Activated CD4-positive, alpha-beta T cell treated with anti-CD3 and anti-CD28 coated beads, Interleukin-2, Interleukin-6, amounts not matched to agents 100 ng/mL and 50 ng/mL, durations not matched to agents 16 hours and 8 hours (primary cell): ENCODE results near the gene GNS.
A peak's percentile ranks its signal among the peaks of the same experiment; 100 is the strongest.

Source experiments
- DNase-seq: peaks from one replicate; pipeline ENCODE4 v3.0.0-alpha.2; 2020

Gene GNS

GRCh38 chr12:64733857-64734256, 25.3 kb downstream of the GNS start:
- no peak for DNase-seq

- no peak for DNase-seq
These were observed 27.5 kb downstream of the GNS start for GRCh38 chr12:64731683-64732082.

- DNase-seq: no peak
These were observed 28.6 kb downstream of the GNS start for GRCh38 chr12:64730588-64730969.

- DNase-seq: no peak
These were observed 29.2 kb downstream of the GNS start for GRCh38 chr12:64729909-64730587.

- DNase-seq: no peak
These were observed 34.9 kb downstream of the GNS start for GRCh38 chr12:64724201-64724745.

GRCh38 chr12:64723630-64724029, 35.6 kb downstream of the GNS start:
- no peak for DNase-seq

- no peak for DNase-seq
These were observed 36.4 kb downstream of the GNS start for GRCh38 chr12:64722835-64723234.

- no peak for DNase-seq
These were observed 38.3 kb downstream of the GNS start for GRCh38 chr12:64720884-64721283.

GRCh38 chr12:64718649-64719048, 40.6 kb downstream of the GNS start:
- no peak for DNase-seq

- DNase-seq: no peak
These were observed 42.3 kb downstream of the GNS start for GRCh38 chr12:64716839-64717455.

GRCh38 chr12:64716371-64716770, 42.8 kb downstream of the GNS start:
- DNase-seq: no peak

GRCh38 chr12:64714551-64714968, 44.6 kb downstream of the GNS start:
- DNase-seq: peak; percentile 44

- DNase-seq: no peak
These were observed 45.8 kb downstream of the GNS start for GRCh38 chr12:64713376-64713775.

GRCh38 chr12:64709429-64709828, 49.8 kb downstream of the GNS start:
- no peak for DNase-seq

GRCh38 chr12:64707926-64708325, 51.3 kb downstream of the GNS start:
- no peak for DNase-seq

- no peak for DNase-seq
These were observed 51.8 kb downstream of the GNS start for GRCh38 chr12:64707362-64707761.

GRCh38 chr12:64706857-64707256, 52.3 kb downstream of the GNS start:
- DNase-seq: no peak

GRCh38 chr12:64706306-64706705, 52.9 kb downstream of the GNS start:
- no peak for DNase-seq

GRCh38 chr12:64701283-64701682, 57.9 kb downstream of the GNS start:
- DNase-seq: no peak

GRCh38 chr12:64700532-64700931, 58.7 kb downstream of the GNS start:
- DNase-seq: no peak

GRCh38 chr12:64699504-64700115, 59.6 kb downstream of the GNS start:
- no peak for DNase-seq

GRCh38 chr12:64696080-64696741, 63.0 kb downstream of the GNS start:
- DNase-seq: no peak

- no peak for DNase-seq
These were observed 63.7 kb downstream of the GNS start for GRCh38 chr12:64695550-64695949.
